Adrenal gland (tissue), 5 donors: ENCODE measurements around the gene SPAG16.

Experiments
- CTCF ChIP-seq, 6 experiments: fragments of 450-650 bp in 4 of 6; fragments of 200-600 bp in 2 of 6; sonication (generic) in 1 of 6; IDR thresholded peaks; 1 replicate in 5 of 6; 2 replicates in 1 of 6; pipeline versions ENCODE4 v1.5.1 to v1.8.0; 2016 to 2021; ENCODE audit warnings: antibody characterized with exemption in 6 of 6, mild to moderate bottlenecking in 2 of 6, moderate library complexity in 1 of 6
- POLR2A ChIP-seq, 2 donors: fragments of 450-650 bp; IDR thresholded peaks; one replicate each; pipeline ENCODE4 v1.6.1; 2017; ENCODE audit warnings: antibody characterized with exemption in 2 of 2, mild to moderate bottlenecking in 2 of 2, moderate library complexity in 1 of 2
- donor health status: DM: no; HTN: no; CAD: no.

GRCh38 chr2:214217136-214217535 lies 932.9 kb downstream of the SPAG16 start:
- TF ChIP-seq CTCF (IDR thresholded peaks at IDR 0.05) (no peak), POLR2A (IDR thresholded peaks at IDR 0.05) (no peak)
